ENCODE measurements around the gene CCR7.
A peak's percentile ranks its signal among the peaks of the same experiment; 100 is the strongest.
"Not testable (repeated sequence)": the region's sequence is repeated elsewhere in the genome, so short reads cannot be mapped to it uniquely, and the experiment has no call there.

Gene CCR7

DNA sequence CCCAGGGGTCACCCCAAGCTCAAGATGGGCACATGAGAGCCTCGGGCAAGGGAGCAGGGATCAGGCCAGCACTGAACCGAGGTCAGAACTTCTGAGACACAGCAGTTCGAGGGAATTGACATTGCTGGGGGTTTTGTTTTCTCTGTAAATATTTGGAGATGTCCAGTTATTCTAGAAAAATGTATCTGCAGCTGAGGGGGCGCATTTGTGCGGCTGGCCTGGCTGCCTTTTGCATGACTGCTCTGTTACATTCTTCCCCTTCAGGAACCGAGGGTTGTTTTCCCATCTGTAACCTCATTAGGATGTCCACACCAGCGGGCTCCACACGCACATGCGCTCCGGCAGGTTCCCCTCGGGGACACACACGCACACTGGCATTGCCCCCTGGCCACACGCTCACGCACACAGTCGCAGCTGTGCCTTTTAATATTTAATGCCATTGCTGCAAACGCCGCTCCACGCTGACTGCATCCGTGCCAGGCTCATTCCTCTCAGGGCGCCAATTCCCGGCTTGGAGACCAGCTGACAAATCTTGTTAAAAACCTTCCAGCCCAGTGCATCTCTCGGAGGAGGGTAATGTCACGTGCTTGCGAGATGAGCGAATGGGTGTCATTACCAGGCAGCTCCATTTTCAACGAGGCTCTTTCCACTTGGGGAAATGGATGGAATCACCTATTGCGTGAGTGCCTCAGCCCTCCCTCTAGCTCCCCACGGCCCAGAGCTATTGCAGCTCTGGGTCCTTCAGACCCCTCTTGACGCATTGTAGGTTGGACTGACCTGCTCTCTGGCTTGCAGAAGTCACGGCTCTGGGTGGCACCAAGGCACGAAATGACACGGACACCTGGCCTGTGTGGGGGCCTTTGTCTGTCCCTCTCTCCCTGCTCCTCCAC lies 13.1 kb downstream of the CCR7 start:
- DNase-seq = peak in 15 of 56 donors; percentile 8 to 48 (median 29)

DNA sequence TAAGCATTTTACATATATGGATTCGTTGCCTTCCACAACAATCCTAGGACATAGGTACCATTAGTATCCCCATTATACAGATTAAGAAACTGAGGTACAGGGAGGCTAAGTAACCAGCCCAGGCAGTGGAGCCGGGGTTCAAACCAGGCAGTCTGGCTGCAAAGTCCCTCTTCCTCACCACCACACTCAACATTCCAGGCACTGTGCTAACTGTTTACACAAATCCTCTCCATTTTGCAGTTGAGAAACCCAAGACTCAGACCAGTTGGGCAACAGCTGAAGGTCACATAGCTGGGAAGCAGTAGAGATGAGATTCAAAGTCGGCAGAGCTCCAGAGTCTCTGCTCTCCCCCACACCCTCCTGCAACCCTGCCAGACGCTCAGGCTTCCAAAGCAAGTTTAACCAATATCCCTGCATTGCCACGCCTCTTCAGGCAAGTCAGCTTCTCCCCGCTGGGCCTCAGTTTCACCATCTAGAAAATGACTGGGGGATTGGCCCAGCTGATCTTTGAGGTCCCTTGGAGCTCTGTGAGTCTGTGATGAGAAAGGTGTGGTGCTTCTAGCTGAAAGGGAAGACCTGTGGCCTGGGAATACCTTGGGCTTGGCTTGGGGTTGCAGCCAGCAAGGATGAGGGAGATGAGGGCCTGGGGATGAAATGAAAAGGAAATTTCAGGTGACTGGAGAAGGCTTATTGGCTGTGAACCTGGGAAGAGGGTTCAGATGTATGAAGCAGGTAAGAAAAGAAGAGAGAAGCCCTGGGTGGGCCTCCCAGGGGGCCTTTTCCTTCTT lies 14.0 kb downstream of the CCR7 start:
- no peak for DNase-seq

DNA sequence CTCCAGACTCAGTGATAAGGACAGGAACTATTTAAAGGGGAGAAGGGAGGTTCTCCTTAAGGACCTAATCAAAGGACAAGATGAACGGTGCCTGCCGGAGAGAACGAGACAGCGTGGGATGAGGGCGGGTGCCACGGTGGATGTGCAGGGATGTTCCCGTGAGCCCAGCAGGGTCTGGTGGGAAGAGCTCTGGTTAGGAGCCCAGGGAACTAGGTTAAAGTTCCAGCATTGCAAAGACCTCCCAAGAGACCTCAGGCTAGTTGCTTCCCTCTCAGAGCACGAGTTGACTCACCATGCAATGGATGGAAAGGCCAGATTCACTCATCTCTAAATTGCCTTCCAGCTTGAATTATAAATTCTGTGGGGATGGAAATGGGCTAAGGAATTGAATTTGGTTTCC lies 14.7 kb downstream of the CCR7 start:
- no peak for DNase-seq

DNA sequence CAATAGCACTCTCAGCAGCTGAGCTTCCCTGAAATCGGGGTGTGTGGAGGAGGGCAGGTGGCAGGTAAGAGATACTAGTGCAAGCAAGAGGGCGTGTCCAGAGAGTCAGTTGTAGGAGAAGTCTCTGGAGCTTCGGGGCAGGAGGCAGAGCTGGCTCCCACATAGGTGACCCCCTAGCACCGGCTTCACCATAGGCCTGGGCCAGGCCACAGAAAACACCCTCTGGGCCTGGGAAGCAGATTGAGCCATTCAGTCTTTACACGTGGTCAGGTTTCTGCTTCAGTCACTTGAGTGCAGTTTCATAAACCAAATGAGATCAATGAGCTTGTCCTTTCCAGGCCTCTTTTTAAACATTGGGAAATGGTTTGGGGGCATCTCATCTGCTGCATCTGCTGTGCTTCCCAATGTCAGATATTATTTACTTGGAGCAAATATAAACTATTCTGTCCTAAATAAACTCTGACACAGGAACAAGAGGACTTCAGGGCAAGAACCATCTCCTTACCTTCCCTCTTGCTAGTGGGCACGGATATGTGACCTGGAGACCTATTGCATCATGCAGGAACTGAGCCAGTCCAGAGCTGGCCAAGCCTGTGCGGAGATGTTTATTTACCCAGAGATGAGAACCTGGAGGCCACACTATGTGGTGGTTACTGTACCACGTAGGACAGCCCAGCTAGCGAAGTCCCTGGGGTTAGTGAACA lies 16.1 kb downstream of the CCR7 start:
- no peak for DNase-seq

GRCh38 chr17:40548491-40548981 lies 16.7 kb downstream of the CCR7 start:
- DNase-seq = no peak

- DNase-seq = no peak
These were observed 17.3 kb downstream of the CCR7 start for GRCh38 chr17:40547785-40548478.

DNA sequence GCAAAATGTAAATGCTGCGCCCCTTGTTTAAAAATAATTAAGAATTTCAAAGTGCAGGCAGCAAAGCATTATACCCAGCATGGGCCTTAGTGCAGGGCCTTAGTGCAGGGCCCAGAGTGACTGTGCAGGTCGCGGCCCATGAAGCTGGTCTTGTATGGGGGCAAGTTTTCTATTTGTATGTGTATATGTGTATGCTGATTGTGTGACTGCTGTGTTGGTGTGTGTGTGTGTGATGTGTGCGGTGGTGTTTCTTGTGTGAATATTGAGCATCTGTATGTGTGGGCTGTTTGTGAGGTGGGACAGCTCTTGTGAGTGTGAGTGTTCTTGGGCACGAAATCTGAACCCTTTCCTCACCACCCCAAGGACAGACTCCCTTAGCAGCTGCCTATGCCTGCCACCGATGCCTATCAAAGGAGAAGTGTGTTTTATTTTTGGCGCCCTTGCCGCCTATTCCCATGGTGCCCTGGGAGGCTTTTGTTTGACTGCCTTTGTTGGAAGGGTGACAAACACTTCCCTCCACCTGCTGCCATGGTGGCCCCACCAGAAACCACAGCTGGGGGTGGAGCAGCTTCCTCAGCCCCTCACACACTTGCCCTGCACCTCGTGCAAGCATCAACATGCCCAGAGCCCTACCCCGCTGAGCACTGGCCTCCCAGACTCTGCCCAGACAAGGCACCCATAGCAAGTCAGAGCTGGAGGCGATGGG lies 18.0 kb downstream of the CCR7 start:
- peak in 1 of 56 donors; percentile 12 for DNase-seq

DNA sequence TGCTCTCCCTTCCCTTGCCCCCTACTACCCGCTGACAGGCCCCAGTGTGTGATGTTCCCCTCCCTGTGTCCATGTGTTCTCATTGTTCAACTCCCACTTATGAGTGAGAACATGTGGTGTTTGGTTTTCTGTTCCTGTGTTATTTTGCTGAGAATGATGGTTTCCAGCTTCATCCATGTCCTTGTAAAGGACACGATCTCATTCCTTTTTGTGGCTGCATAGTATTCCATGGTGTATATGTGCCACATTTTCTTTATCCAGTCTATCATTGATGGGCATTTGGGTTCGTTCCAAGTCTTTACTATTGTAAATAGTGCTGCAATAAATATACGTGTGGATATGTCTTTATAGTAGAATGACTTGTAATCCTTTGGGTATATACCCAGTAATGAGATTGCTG lies 18.8 kb downstream of the CCR7 start:
- DNase-seq = not testable (repeated sequence)

DNA sequence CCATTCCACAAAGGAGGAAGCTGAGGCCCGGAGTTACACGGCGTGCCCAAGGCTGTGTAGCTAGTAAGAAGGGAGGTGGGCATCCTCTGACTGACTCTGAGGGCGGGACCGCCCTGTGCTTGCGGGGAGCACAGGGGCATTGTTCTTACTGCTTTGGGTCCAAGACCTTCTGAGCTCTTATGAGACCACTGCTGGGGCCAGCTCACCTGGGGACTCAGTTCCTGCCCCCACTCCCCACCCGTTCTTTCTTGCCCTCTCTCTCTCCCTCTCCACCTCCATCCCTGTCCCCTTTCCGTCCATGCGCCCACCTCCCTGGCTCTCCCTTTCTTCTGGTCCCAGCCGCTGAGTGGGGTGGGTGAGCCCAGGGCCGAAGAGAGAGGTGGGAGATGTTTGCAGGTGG lies 19.6 kb downstream of the CCR7 start:
- DNase-seq = no peak

GRCh38 chr17:40542558-40543411 lies 22.5 kb downstream of the CCR7 start:
- DNase-seq = peak in 16 of 56 donors; percentile 12 to 68 (median 28)

DNA sequence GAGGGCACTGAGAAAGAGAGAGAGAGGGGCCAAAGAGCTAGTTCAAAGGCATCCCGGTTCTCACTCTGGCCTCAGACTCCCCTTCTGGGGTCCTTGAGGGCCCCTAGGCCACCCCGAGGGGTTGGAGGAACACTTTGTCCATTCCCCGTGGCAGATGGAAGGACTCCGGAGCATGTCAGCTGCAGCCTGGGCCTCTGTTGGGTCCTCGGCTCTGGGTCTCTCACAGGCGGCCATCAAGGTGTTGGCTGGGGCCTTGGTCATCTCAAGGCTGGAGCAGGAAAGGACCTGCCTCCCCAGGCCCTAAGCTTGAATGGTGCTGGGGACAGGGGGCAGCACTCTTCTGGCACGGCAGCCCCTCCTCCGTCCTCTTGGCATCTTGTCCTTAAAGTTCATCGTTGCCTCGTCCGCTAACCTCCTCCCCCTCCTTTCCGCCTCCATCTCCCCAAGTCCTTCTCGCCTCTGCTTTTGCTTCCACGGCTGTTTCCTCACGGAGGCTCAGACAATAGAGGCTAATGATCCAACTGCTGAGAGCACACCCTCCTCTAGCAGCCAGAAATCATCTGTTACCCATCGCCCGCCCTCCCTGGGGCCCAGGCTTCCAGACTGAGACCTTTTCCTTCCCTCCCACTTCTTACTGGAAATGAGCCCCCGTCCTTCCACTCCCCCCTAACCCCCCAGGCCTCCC lies 23.3 kb downstream of the CCR7 start:
- DNase-seq = no peak

DNA sequence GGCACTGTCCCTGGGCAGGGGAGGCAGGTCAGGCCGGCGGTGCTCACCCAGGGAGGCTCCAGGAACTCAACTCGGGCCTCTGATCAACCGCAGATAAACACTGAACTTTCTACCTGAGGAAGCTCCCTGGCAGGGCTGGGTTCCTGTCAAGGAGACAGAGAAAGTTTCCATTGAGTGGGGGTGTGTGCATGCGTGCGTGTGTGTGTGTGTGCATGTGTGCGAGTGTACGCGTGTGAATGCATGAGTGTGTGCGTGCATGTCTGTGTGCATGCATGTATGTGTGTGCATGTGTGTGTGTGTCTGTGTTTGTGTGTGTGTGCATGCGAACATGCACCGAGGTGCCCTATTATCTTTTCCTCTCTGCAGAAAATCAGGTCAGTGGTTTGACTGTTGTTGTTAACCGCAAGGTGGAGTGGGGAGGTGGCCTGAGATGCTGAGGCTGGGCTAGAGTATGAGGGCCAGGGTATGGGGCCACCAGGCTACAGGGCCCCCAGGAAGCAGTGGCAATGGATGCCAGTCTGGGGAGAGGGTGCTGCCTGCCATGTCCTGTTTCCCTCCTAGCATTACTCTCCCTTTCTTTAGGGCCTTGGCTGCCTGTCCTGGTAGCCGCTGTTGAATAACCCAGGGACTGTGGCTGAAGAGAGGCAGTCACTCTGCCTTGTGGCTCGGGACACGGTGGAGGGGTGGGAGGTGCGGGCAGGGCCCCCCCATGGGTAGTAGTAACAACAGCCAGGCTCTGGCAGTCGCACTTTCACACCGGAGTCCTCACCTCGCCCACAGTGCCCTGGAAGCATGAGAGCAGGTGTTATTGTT lies 24.0 kb downstream of the CCR7 start:
- DNase-seq = no peak

DNA sequence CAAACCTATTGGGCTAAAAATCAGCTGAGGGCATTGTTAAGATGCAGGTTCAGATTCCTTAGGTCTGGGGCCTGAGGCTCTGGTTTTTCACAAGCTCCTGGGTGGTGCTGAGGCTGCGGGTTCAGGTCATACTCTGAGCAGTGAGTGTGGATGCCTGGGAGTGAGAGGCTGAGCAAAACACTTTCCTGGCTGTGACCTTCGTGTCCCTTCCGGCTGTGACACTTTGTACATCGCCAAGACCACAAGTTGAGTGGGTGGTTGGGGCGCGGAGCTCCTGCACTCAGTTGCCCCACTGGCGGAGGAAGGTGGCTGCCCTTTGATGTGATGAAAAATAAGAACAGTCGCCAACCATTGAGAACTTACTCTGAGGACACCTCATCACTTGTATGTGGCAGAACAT lies 24.8 kb downstream of the CCR7 start:
- DNase-seq = no peak

- no peak for DNase-seq
These were observed 25.4 kb downstream of the CCR7 start for GRCh38 chr17:40539711-40540411.

- no peak for DNase-seq
These were observed 26.2 kb downstream of the CCR7 start for GRCh38 chr17:40538936-40539705.
